IPS DF 4.7 (cell line): ENCODE results near the gene AP1M1.
"Not testable (repeated sequence)": the region's sequence is repeated elsewhere in the genome, so short reads cannot be mapped to it uniquely, and the experiment has no call there.

Experiments
- DNase-seq: peaks from one replicate; pipeline ENCODE4 v3.0.0-alpha.2; 2013; ENCODE audit warnings: low spot score; ENCODE audit errors: extremely low read depth

AP1M1 gene

GRCh38 chr19:16261584-16262368 lies 64.1 kb downstream of the AP1M1 start:
- no peak for DNase-seq

GRCh38 chr19:16262618-16263017 lies 64.9 kb downstream of the AP1M1 start:
- DNase-seq = no peak

DNA sequence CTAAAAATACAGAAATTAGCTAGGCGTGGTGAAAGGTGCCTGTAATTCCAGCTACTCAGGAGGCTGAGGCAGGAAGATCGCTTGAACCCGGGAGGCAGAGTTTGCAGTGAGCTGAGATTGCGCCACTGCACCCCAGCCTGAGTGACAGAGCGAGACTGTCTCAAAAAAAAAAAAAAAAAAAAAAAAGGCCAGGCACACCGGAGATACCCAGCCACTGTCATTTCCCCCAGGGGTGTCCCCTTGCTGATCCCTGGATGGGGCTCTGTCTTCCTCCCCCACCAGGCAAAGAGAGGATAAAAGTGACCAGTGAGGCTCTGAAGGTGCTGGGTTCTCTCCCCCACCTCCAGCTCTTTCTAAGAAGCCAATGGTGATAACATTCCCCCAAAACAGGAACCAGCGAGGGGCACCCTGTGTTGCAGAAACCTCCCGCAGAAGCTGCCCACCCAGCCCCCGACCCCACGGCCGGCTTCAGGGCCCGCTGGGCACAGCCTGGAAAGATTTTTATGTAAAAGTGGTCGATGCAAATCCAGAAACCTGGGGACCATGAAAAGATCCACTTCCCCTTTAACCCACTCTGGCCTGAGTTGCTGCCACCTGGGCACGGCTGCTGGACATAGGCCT lies 65.5 kb downstream of the AP1M1 start:
- DNase-seq = no peak

GRCh38 chr19:16265205-16265604 lies 67.5 kb downstream of the AP1M1 start:
- no peak for DNase-seq

DNA sequence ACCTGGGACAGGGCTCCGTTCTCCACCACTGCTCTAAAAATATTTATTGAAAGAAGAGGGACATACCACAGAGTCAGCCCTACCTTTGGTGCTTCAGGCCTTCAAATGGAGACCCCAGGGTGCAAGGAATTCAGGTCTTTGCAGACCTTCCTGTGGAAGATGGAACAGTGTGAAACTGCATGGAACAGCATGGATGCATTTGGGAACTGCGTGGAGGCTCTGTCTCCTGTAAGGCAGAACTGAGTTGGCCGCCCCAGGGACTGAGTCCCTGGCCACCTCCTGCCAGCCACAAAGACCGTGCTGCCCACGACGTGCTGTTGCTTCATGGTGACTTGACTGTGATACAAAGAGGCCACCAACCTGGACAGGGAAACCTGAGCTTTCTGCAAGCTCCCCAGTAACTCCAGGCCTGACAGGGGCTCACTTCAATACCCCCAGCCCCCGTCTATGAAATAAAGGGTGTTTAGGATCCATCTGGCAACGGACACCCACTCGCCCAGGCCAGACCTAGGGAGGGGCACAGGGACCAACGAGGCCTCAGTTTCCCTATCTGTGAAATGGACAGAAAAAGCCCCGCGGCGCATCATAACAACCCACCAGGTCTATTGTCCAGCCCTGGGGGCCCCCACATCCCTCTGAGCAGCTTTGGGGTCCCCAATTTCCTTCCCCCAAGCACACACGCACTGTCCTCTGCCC lies 68.3 kb downstream of the AP1M1 start:
- DNase-seq = no peak

GRCh38 chr19:16266586-16266942 lies 68.9 kb downstream of the AP1M1 start:
- no peak for DNase-seq

DNA sequence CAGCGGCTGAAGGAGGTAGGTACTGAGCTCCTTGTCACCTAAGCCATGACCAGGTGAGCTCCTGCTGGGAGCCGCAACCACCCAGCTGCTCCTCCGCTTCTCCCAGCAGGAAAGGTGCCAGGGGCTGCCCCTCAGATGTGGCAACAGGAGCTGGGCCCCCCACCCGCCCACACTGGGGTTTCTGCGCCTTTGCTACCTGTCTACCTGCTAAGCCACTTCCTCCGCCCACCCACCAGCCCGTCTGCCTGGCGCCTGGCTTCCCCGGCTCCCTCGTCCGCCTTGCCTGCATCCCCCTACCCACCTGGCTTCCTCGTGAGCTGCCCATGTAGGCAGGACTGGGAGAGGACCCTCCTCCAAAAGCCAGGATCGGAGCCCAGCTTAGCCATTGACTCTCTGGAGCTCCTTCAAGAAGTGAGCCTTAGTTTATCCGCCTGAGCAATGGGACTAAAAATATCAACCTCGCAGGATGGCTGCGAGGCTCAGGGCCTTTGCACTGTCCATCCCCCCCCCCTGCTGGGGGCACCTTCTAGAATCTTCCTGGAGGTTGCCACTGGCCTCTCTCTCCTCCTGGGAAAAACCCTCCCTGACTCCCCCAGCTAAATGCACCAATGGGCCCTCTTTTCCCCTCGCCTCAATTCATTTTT lies 71.1 kb downstream of the AP1M1 start:
- no peak for DNase-seq

DNA sequence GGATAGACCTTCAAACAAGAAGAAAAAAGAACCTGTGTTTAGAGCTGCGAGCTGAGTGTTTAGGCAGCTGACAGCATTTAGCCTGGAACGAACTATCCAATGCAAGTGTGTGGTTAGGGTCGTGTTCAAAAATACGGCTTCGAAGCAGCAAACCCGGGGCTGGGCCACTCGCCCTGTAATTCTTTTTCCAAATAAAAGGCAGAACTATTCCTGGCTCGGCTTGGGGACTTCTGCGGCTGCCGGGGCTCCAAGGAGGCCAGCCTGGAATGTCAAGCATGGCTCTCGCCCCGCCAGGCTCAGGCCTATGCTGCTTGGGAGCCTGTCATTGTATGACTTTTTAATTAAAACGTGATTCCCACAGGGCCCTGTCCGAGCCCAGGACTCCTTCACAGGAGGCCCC lies 75.2 kb downstream of the AP1M1 start:
- no peak for DNase-seq

DNA sequence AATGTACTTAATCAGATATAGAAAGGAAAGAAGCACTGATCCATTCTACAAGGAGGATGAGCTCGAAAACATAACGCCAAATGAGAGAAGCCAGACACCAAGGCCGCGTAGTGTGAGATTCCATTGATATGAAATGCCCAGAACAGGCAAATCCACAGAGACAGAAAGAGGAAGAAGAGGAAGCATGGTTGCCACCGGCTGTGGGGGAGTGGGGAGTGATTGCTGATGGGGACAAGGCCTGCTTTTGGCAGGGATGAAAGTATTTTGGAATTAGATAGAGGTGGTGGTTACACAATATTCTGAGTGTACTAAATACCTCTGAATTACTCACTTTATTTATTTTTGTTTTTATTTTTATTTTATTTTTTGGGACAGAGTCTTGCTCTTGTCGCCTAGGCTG lies 76.7 kb downstream of the AP1M1 start:
- no peak for DNase-seq

- no peak for DNase-seq
These were observed 82.6 kb downstream of the AP1M1 start for GRCh38 chr19:16280306-16280705.

DNA sequence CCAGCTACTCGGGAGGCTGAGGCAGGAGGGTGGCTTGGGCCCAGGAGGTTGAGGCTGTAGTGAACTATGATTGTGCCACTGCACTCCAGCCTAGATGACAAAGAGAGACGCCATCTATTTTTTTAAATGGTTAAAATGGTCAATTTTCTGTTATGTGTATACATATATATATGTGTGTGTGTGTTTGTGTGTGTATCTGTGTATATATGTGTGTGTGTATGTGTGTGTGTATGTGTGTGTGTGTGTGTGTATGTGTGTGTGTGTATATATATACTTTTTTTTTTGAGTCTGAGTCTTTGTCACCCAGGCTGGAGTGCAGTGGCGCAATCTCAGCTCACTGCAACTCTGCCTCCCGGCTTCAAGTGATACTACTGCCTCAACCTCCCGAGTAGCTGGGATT lies 84.0 kb downstream of the AP1M1 start:
- no peak for DNase-seq

- no peak for DNase-seq
These were observed 85.7 kb downstream of the AP1M1 start for GRCh38 chr19:16283210-16284061.

DNA sequence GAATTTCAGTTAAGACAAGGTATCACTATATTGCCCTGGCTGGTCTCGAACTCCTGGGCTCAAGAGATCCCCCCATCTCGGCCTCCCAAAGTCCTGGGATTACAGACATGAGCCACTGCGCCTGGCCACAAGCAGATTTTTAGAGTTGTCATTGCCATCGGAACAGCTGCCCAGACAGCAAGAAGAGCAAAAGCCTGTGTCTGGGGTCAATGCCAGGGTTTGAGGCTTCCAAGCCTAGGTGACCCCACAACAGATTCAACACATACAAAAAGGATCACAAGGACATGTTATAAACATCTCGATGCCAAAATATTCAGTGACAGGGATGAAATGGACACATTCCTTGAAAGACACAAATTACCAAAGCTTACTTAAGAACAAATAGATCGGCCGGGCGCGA lies 86.8 kb downstream of the AP1M1 start:
- no peak for DNase-seq

- not testable (repeated sequence) for DNase-seq
These were observed 87.4 kb downstream of the AP1M1 start for GRCh38 chr19:16285079-16285478.

- no peak for DNase-seq
These were observed 88.2 kb downstream of the AP1M1 start for GRCh38 chr19:16285769-16286498.

- DNase-seq = no peak
These were observed 90.8 kb downstream of the AP1M1 start for GRCh38 chr19:16288544-16288943.

- no peak for DNase-seq
These were observed 91.9 kb downstream of the AP1M1 start for GRCh38 chr19:16289594-16289993.

DNA sequence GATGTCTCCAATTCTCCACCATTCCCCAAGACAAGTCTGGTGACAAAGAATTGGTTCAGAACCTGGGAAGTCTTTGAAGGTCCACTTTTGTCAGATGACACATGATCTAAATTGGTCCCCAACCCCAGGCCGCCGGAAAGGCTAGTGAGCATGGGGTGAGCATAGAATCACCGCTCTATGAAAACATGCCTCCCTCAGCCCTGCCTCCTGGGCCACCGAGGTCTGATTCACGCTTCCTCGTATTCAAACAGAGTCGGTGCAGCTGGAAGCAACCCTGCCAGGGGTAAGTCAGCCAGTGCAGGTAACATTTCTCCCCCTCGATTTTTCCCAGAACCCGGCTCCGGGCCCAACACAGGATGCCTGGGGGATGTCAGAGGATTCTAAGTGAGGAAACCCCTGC lies 93.0 kb downstream of the AP1M1 start:
- DNase-seq = no peak

GRCh38 chr19:16293118-16294091 lies 95.7 kb downstream of the AP1M1 start:
- no peak for DNase-seq
